H1 (cell line): ENCODE results near the gene NR2F1. TPM values are rescaled to one million over a fixed set of nuclear protein-coding genes. Genes with fewer than 3 reads are reported as not detected.
"Not testable (repeated sequence)": the region's sequence is repeated elsewhere in the genome, so short reads cannot be mapped to it uniquely, and the experiment has no call there.

Experiments
- CTCF ChIA-PET: fragments of 300-600 bp; sonication (Branson Sonifier 250); formaldehyde crosslinking; loops from one replicate; lab custom pipeline; 2021; ENCODE audit not compliant: partially characterized antibody; lab: Charles Lee
- POLR2A ChIA-PET: fragments of 300-600 bp; sonication (Branson Sonifier 250); formaldehyde crosslinking; loops from one replicate; lab custom pipeline; 2021; ENCODE audit warnings: inconsistent platforms; ENCODE audit not compliant: partially characterized antibody; lab: Charles Lee
- DNase-seq, 2 experiments: peaks; one replicate each; pipeline versions ENCODE4 v3.0.0 to v3.0.0-alpha.2; 2010 to 2022; ENCODE audit warnings: low spot score in 2 of 2, low read depth in 1 of 2, mixed read lengths in 1 of 2
- FAIRE-seq: peaks from 2 replicates; lab custom pipeline; 2011; peaks lifted over from hg19 to GRCh38; lab: Jason Lieb, UNC
- H2AFZ ChIP-seq: 2 replicates; pipeline ENCODE4 v1.8.1; 2012; ENCODE audit warnings: low read length, inconsistent platforms
- H2AK5ac ChIP-seq: 2 replicates; pipeline ENCODE4 v1.6.1; 2013; ENCODE audit warnings: low read depth, low read length
- H2BK120ac ChIP-seq: replicated peaks from 2 replicates; pipeline ENCODE3; 2013; ENCODE audit warnings: low read depth, low read length, inconsistent platforms
- H2BK12ac ChIP-seq: 2 replicates; pipeline ENCODE4 v1.6.1; 2013; ENCODE audit warnings: low read depth, low read length
- H2BK15ac ChIP-seq: 2 replicates; pipeline ENCODE4 v1.6.1; 2013; ENCODE audit warnings: low read length
- H2BK20ac ChIP-seq: 2 replicates; pipeline ENCODE4 v1.6.1; 2013; ENCODE audit warnings: low read length
- H2BK5ac ChIP-seq: 2 replicates; pipeline ENCODE4 v1.6.1; 2013; ENCODE audit warnings: low read depth, low read length
- H3K14ac ChIP-seq: 2 replicates; pipeline ENCODE4 v1.6.1; 2013; ENCODE audit warnings: inconsistent platforms; ENCODE audit not compliant: insufficient read length
- H3K18ac ChIP-seq: 2 replicates; pipeline ENCODE4 v1.6.1; 2013; ENCODE audit warnings: low read length; ENCODE audit errors: extremely low read depth
- H3K23ac ChIP-seq: 2 replicates; pipeline ENCODE4 v1.6.1; 2013; ENCODE audit warnings: inconsistent platforms; ENCODE audit not compliant: insufficient read length
- H3K23me2 ChIP-seq: 2 replicates; pipeline ENCODE4 v1.6.1; 2013; ENCODE audit warnings: low read depth, low read length
- H3K27ac ChIP-seq: 2 replicates; pipeline ENCODE4 v1.6.1; 2011; ENCODE audit warnings: low read depth, low read length, inconsistent platforms
- H3K27me3 ChIP-seq, 4 experiments: replicated peaks in 1 of 4; 1 replicate in 1 of 4; 2 replicates in 3 of 4; pipeline versions ENCODE4 v1.6.1 to v1.8.1; 2011 to 2013; ENCODE audit warnings: low read length in 3 of 4, mild to moderate bottlenecking in 3 of 4, inconsistent platforms in 2 of 4, mixed read lengths in 2 of 4, moderate library complexity in 1 of 4; ENCODE audit not compliant: control insufficient read depth in 3 of 4, insufficient read depth in 3 of 4; ENCODE audit errors: extremely low read depth in 1 of 4
- H3K36me3 ChIP-seq, 4 experiments: 2 replicates each; pipeline versions ENCODE4 v1.6.1 to v1.8.1; 2011 to 2013; ENCODE audit warnings: mild to moderate bottlenecking in 4 of 4, low read length in 3 of 4, moderate library complexity in 2 of 4, control low read depth in 1 of 4, inconsistent platforms in 1 of 4; ENCODE audit not compliant: insufficient read depth in 4 of 4, control insufficient read depth in 2 of 4
- H3K4ac ChIP-seq: replicated peaks from 2 replicates; pipeline ENCODE3; 2013; ENCODE audit warnings: low read length, low read depth, mixed read lengths, inconsistent platforms; ENCODE audit not compliant: insufficient read length
- H3K4me1 ChIP-seq, 4 experiments: replicated peaks in 1 of 4; 1 replicate in 1 of 4; 2 replicates in 3 of 4; pipeline versions ENCODE4 v1.6.1 to v1.8.1; 2011 to 2013; ENCODE audit warnings: low read length in 3 of 4, inconsistent platforms in 2 of 4, mixed read lengths in 1 of 4; ENCODE audit not compliant: insufficient read depth in 4 of 4, control insufficient read depth in 3 of 4
- H3K4me2 ChIP-seq, 2 experiments: 2 replicates each; pipeline versions ENCODE4 v1.6.1 to v1.8.1; 2011 to 2013; ENCODE audit warnings: low read depth in 2 of 2, low read length in 2 of 2, control low read depth in 1 of 2, inconsistent platforms in 1 of 2, mild to moderate bottlenecking in 1 of 2; ENCODE audit not compliant: insufficient read depth in 1 of 2
- H3K4me3 ChIP-seq, 4 experiments: fragments of 200-600, 300-600 bp in 1 of 4; sonication (generic), shearing (Covaris generic), sonication (Bioruptor Twin) in 1 of 4; 2 replicates each; pipeline versions ENCODE4 v1.5.1 to v1.8.1; 2011 to 2016; ENCODE audit warnings: low read length in 4 of 4, low read depth in 3 of 4, control low read depth in 2 of 4, inconsistent platforms in 2 of 4, mild to moderate bottlenecking in 2 of 4, mixed read lengths in 1 of 4, moderate library complexity in 1 of 4; ENCODE audit not compliant: insufficient read depth in 2 of 4; ENCODE audit errors: extremely low read depth in 1 of 4
- H3K56ac ChIP-seq: replicated peaks from 2 replicates; pipeline ENCODE3; 2013; ENCODE audit warnings: low read depth, mild to moderate bottlenecking, mixed read lengths, low read length, inconsistent platforms; ENCODE audit not compliant: insufficient read length
- H3K79me1 ChIP-seq: 2 replicates; pipeline ENCODE4 v1.6.1; 2013; ENCODE audit warnings: low read depth, low read length, control low read depth
- H3K79me2 ChIP-seq, 2 experiments: 2 replicates each; pipeline versions ENCODE4 v1.6.1 to v1.8.1; 2012 to 2013; ENCODE audit warnings: low read length in 2 of 2, mild to moderate bottlenecking in 2 of 2, inconsistent platforms in 1 of 2; ENCODE audit not compliant: insufficient read depth in 2 of 2, control insufficient read depth in 1 of 2
- H3K9ac ChIP-seq, 4 experiments: replicated peaks in 1 of 4; 1 replicate in 1 of 4; 2 replicates in 3 of 4; pipeline versions ENCODE4 v1.6.1 to v1.8.1; 2011 to 2013; ENCODE audit warnings: low read depth in 3 of 4, low read length in 3 of 4, control low read depth in 2 of 4, mild to moderate bottlenecking in 2 of 4, moderate library complexity in 2 of 4, inconsistent platforms in 1 of 4; ENCODE audit errors: extremely low read depth in 1 of 4
- H3K9me3 ChIP-seq, 2 experiments: 2 replicates each; pipeline versions ENCODE4 v1.6.1 to v1.8.1; 2012 to 2013; ENCODE audit warnings: mild to moderate bottlenecking in 2 of 2, moderate library complexity in 2 of 2, control low read depth in 1 of 2, inconsistent platforms in 1 of 2, low read depth in 1 of 2, low read length in 1 of 2, mixed read lengths in 1 of 2; ENCODE audit not compliant: insufficient read depth in 2 of 2
- H4K20me1 ChIP-seq, 2 experiments: replicated peaks in 1 of 2; 2 replicates each; pipeline versions ENCODE3 to v1.8.1; 2011 to 2013; ENCODE audit warnings: inconsistent platforms in 2 of 2, low read length in 2 of 2, mild to moderate bottlenecking in 1 of 2; ENCODE audit not compliant: insufficient read depth in 2 of 2, control insufficient read depth in 1 of 2
- H4K5ac ChIP-seq: 2 replicates; pipeline ENCODE4 v1.6.1; 2013; ENCODE audit warnings: low read length, low read depth, mixed read lengths, inconsistent platforms; ENCODE audit not compliant: insufficient read length
- H4K8ac ChIP-seq: 2 replicates; pipeline ENCODE4 v1.8.0; 2013; ENCODE audit warnings: mild to moderate bottlenecking, moderate library complexity, low read length, inconsistent platforms; ENCODE audit not compliant: insufficient read depth; ENCODE audit errors: extremely low read depth
- H4K91ac ChIP-seq: replicated peaks from 2 replicates; pipeline ENCODE3; 2013; ENCODE audit warnings: low read length, mixed read lengths, inconsistent platforms; ENCODE audit not compliant: insufficient read length
- WGBS, 2 experiments: shearing (Covaris generic) in 1 of 2; methylation state at CpG; one replicate each; pipeline versions ENCODE4 v1.1.6 to v1.1.7; 2013 to 2015; ENCODE audit warnings: low lambda C conversion rate in 2 of 2, mixed read lengths in 2 of 2, inconsistent platforms in 1 of 2, low coverage in 1 of 2, missing lambda C conversion rate in 1 of 2; ENCODE audit not compliant: insufficient replicate concordance in 2 of 2, insufficient coverage in 1 of 2, insufficient read length in 1 of 2; ENCODE audit errors: extremely low coverage in 1 of 2, missing lambda C conversion rate in 1 of 2; 5-methylcytosine and 5-hydroxymethylcytosine counted together
- polyA plus RNA-seq, 7 experiments: library from polyadenylated mRNA; depleted of rRNA in 3 of 7; stranded (reverse) in 5 of 7; unstranded in 2 of 7; fragments of >200 nt in 5 of 7; fragments of 200-250 nt in 2 of 7; gene quantifications; 1 replicate in 5 of 7; 2 replicates in 1 of 7; 4 replicates in 1 of 7; pipeline versions ENCODE4 v1.2.1 to v1.2.3, GENCODE V29; 2011 to 2013; ENCODE audit warnings: missing spikeins in 2 of 7, mixed read lengths in 2 of 7
- total RNA-seq: library from RNA; stranded (reverse); fragmentation: NEBNext Ultra II Directional; extraction: Animal tissue kit (Norgen Biotek cat#: 25700); gene quantifications from 2 replicates; pipeline ENCODE4 v1.2.1, GENCODE V29; 2021

Gene NR2F1
- total and polyA plus RNA-seq, 2 of the 8 experiments (the other 6 are each of a cell fraction or from before 2014, with no cell fraction given), result not detected

- H3K23ac ChIP-seq, CTCF ChIA-PET, DNase-seq, H4K5ac ChIP-seq, FAIRE-seq, H2BK5ac ChIP-seq, H3K4ac ChIP-seq, H3K36me3 ChIP-seq, H2BK120ac ChIP-seq, H2BK15ac ChIP-seq, H3K79me1 ChIP-seq, H3K4me2 ChIP-seq, H3K9me3 ChIP-seq, H4K8ac ChIP-seq, H3K56ac ChIP-seq, H3K27me3 ChIP-seq, H3K4me1 ChIP-seq, H3K23me2 ChIP-seq, H4K20me1 ChIP-seq, H2BK12ac ChIP-seq, H2AFZ ChIP-seq, H3K18ac ChIP-seq, H3K14ac ChIP-seq, H4K91ac ChIP-seq, H3K4me3 ChIP-seq, H3K9ac ChIP-seq, H2BK20ac ChIP-seq, H2AK5ac ChIP-seq, H3K79me2 ChIP-seq, POLR2A ChIA-PET, H3K27ac ChIP-seq: not testable (repeated sequence)
- WGBS, 2 experiments, result 94% methylated on average over 3 of the region's 3 CpGs; no CpG with 5 or more reads in 1 of the 2 experiments
These were observed 33.4 kb upstream of the NR2F1 start for GRCh38 chr5:93549594-93549993.
